Keratinocyte (primary cell): ENCODE measurements around the gene FLNA.

Experiments used
- CTCF ChIP-seq, 3 experiments: IDR thresholded peaks in 1 of 3; conservative IDR thresholded peaks in 1 of 3; optimal IDR thresholded peaks in 1 of 3; 2 replicates in 2 of 3; 3 replicates in 1 of 3; pipeline versions ENCODE3 to v1.5.1; 2011; ENCODE audit warnings: low read length in 3 of 3, mild to moderate bottlenecking in 3 of 3, moderate library complexity in 2 of 3, control low read depth in 1 of 3, inconsistent platforms in 1 of 3; ENCODE audit not compliant: insufficient read depth in 2 of 3; ENCODE audit errors: extremely low read depth in 1 of 3
- EZH2 ChIP-seq: IDR thresholded peaks from one replicate; pipeline ENCODE4 v1.6.1; 2012; ENCODE audit warnings: inconsistent platforms, mild to moderate bottlenecking, low read length, moderate library complexity

GRCh38 chrX:154380153-154380552 lies 5.7 kb upstream of the FLNA start:
- TF ChIP-seq CTCF (optimal IDR thresholded peaks at IDR 0.05 in 1 of 3, IDR thresholded peaks at IDR 0.05 in 1 of 3, conservative IDR thresholded peaks at IDR 0.05 in 1 of 3; ENCODE audit: extremely low read depth in 1 of 3, insufficient read depth in 2 of 3, low read length in 3 of 3) (no peak), EZH2 (no peak)
